Activated T-helper 2 cell treated with anti-CD3 and anti-CD28 coated beads, Interferon-gamma antibody, Interleukin-2, Interleukin-4, amounts not matched to agents 10 μg/mL and 5 μg/mL and 100 μg/mL, durations not matched to agents 14 hours and 24 hours and 36 hours (primary cell): ENCODE measurements around the gene MRPS22. TPM values are rescaled to one million over a fixed set of nuclear protein-coding genes. Genes with fewer than 3 reads are reported as not detected.

Experiments
- DNase-seq: peaks from one replicate; pipeline ENCODE4 v3.0.0; 2021; ENCODE audit warnings: low spot score
- H3K27ac Mint-ChIP-seq: one replicate; pipeline ENCODE4 v1.8.0; 2021; ENCODE audit warnings: mixed read lengths
- H3K27me3 Mint-ChIP-seq: one replicate; pipeline ENCODE4 v1.8.0; 2021; ENCODE audit warnings: low read depth, mixed read lengths
- H3K36me3 Mint-ChIP-seq: one replicate; pipeline ENCODE4 v1.8.0; 2021; ENCODE audit warnings: low read depth, mixed read lengths
- H3K4me1 Mint-ChIP-seq: one replicate; pipeline ENCODE4 v1.8.0; 2021; ENCODE audit warnings: low read depth, mixed read lengths
- H3K4me3 Mint-ChIP-seq: one replicate; pipeline ENCODE4 v1.8.0; 2021; ENCODE audit warnings: low read depth, mild to moderate bottlenecking, moderate library complexity, mixed read lengths
- H3K9me3 Mint-ChIP-seq: one replicate; pipeline ENCODE4 v1.8.0; 2021; ENCODE audit warnings: mixed read lengths
- intact Hi-C: fragments of 100-400 bp; cut with micrococcal nuclease; formaldehyde crosslinking; loops from one replicate; pipeline ENCODE4 v1.15.1; 2023
- total RNA-seq: library from RNA; stranded (reverse); gene quantifications from 2 replicates; pipeline ENCODE4 v1.2.3, GENCODE V29; 2022

MRPS22 gene
- total RNA-seq, 1 donor from 2014 or later: 51.2 TPM

DNA sequence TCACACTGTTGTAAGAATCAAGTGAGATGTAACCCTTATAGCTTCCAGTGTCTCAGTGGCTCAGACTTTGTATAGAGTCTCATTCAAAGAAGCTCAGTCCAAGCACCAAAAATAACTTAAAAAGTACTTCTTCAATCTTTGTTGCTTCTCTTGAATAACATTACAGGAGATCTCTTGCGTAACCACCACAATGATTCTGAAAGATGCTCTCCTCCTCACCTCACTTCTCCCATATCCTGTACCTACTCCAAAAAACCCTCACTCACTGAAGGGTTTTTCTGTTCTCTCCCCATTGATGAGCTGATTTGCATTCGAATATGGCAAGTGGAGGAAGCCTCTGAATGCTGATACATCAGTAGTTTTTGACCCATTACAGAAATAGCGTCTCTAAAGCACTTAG, 39.4 kb upstream of the MRPS22 start:
- intact Hi-C loops: no loop called here
- no peak overlapping the region for H3K27ac Mint-ChIP-seq
- H3K27me3 Mint-ChIP-seq: no peaks in the 10 kb centered on the region
- H3K9me3 Mint-ChIP-seq: no peaks in the 10 kb centered on the region
- H3K4me1 Mint-ChIP-seq: peaks cover 37% of the 10 kb centered on the region
- no peak for DNase-seq
- H3K36me3 Mint-ChIP-seq: no peaks in the 10 kb centered on the region
- no peak overlapping the region for H3K4me3 Mint-ChIP-seq

DNA sequence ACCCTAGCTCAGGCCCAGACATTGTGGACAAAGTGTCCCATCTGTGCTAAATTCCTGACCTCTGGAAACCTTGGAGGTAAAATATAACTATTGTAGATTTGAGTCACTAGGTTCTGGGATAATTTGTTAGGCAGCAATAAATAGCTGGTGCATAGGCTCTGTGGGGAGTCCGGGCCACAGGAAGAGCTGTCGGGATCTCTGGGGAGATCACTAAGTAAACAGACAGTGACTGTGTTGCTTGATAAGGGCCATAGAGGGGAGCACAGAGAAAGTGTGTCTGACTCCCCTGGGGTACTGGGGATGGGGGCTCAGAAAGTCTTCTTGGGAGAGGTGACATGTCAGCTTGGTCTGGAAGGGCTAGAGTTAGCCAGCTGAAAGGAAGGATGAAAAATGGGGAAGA, 37.7 kb upstream of the MRPS22 start:
- Mint-ChIP-seq H3K4me3 (no peak overlapping the region), H3K9me3 (no peaks in the 10 kb centered on the region), H3K27me3 (no peaks in the 10 kb centered on the region), H3K36me3 (no peaks in the 10 kb centered on the region), H3K27ac (no peak overlapping the region), H3K4me1 (peaks cover 36% of the 10 kb centered on the region)
- intact Hi-C loops: no loop called here
- no peak for DNase-seq

DNA sequence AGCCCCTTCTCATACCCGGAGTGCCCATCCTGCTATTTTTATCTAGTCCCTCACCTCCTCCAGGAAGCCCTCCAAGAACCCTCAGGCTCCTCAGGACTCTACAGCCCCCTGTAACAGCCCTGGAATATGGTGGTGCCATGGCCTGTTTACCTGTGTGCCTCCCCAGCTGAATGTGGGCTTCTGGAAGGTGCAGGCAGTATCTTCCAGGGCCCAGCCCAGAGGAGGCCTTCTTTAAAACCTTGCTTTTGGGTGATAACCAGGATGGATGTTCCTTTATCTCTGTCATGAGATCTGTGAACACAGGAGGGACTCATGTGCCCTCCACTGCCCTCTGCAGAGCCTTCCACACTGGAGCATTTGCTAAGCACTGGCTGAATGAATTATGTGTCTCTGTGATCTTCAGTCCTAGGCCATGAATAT, 36.7 kb upstream of the MRPS22 start:
- DNase-seq: no peak
- Mint-ChIP-seq H3K36me3 (no peaks in the 10 kb centered on the region), H3K27me3 (no peaks in the 10 kb centered on the region)

DNA sequence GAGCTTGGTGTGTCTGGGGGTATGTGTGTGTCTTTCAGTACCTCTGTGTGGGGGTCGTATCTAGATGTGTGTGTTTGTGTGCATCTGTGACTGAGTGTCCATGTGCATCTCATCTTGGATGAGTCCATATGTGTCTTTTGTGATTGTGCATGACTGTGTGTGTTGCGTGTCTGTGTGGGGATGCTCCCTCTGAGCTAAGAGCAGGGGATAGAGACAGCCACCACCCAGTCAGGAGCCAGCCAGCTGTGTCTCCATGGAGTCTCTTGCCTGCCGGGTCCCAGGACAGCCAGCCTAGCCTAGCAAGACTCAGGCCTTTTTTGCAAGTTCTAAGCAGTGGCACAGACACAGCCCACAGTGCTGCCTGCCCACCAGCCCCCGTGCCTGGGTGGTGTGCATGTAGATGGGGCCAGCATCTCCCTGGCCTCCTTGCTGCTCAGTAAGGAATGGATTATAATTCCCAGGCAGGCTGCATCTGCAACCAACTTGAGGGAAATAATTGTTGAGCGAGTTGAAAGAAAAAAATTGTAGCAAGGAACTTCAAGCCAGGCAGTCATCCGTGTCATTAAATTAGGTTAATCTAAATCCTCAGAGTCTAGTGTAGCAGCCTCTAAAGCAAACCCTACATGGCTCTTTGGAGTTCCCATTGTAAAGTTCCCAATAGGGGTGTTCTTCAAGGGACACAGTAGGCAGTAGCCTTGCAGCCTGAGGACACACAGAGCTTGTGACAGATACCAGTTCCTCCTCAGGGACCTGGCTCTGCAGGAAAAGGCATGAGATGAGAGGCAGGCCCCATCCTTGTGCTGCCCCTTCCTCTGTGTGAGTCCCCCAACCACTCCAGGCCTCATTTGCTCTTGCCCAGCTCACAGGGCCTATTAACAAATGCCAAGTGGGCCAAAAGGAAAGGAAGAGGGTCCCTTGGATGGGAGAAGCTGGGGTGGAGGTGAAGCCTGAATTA, 35.9 kb upstream of the MRPS22 start:
- Mint-ChIP-seq H3K27ac (no peak overlapping the region), H3K4me3 (no peak overlapping the region), H3K27me3 (no peaks in the 10 kb centered on the region), H3K36me3 (no peaks in the 10 kb centered on the region), H3K4me1 (peaks cover 25% of the 10 kb centered on the region), H3K9me3 (no peaks in the 10 kb centered on the region)
- intact Hi-C loops: no loop called here
- no peak for DNase-seq

More for the DNA sequence above, 36.7 kb upstream of the MRPS22 start:
- H3K9me3 Mint-ChIP-seq: no peaks in the 10 kb centered on the region
- H3K4me3 Mint-ChIP-seq: no peak overlapping the region
- H3K27ac Mint-ChIP-seq: no peak overlapping the region
- intact Hi-C loops: no loop called here
- peaks cover 33% of the 10 kb centered on the region for H3K4me1 Mint-ChIP-seq

DNA sequence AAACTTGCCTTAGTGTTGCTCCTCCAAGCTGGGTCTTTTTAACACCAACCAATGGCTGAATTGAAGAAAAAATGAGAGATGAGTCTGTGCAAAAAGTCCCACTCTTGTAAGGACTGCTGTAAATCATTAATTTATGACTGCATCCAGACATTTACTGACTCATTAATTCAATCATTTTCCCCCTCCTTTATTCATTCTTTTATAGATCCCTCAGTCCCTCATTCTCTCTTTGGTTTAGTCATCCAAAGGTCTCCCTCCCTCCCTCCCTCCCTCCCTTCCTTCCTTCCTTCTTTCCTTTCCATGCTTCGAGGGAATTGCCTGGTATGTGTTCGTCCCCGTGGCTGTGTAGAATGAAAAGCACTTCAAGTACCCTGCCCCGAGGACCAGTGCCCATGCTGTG, 35.3 kb upstream of the MRPS22 start:
- Mint-ChIP-seq H3K36me3 (no peaks in the 10 kb centered on the region), H3K27me3 (no peaks in the 10 kb centered on the region), H3K27ac (no peak overlapping the region), H3K4me1 (peaks cover 19% of the 10 kb centered on the region), H3K4me3 (no peak overlapping the region), H3K9me3 (no peaks in the 10 kb centered on the region)
- intact Hi-C loops: no loop called here
- no peak for DNase-seq

DNA sequence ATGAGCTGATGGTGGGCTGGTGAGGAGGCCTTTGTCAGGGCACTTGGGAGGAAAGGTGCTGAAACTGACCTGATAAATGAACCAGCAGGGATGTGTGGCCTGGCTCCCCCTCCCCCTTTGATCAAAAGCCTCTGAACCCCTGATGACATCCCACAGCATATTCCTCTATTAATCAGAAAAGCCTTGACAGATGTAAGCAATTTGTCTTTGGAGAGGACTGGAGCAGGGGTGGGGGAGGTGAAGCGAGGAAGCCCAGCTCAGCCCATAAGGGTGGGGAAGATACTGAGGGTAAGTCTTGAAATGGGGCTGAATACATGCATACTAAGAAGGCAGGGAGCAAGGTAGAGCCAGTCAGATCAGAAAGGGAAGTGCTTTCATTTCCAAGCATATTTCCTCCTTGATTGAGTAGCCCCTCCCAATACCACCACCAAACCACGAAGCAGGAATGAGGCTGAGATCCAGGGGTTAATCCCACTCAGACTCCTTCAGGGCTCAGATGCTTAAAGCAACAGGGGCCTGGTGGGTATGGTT, 34.7 kb upstream of the MRPS22 start:
- DNase-seq: no peak
- intact Hi-C loops: no loop called here
- Mint-ChIP-seq H3K9me3 (no peaks in the 10 kb centered on the region), H3K4me1 (peaks cover 14% of the 10 kb centered on the region), H3K36me3 (no peaks in the 10 kb centered on the region), H3K4me3 (no peak overlapping the region), H3K27ac (no peak overlapping the region), H3K27me3 (no peaks in the 10 kb centered on the region)

DNA sequence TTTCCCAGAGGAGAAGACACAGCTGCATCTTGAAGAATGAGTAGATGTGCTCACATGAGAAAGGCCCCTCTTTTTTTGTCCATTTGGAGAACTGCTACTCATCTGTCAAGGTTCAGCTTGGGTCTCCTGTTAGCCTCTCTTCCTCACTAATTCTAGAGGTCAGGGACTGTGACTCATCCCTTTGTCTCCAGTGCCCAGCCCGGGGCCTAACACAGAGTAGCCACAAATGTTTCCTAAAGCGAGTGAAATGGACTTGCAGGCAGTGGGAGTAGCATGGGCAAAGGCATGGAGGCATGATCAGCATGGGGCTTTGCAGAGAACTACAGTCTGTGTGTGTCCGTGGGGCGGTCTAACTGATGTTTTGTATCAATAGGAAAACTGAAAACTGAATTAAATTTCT, 33.9 kb upstream of the MRPS22 start:
- no peak for DNase-seq
- Mint-ChIP-seq H3K27ac (no peak overlapping the region), H3K9me3 (no peaks in the 10 kb centered on the region), H3K27me3 (peaks cover 3% of the 10 kb centered on the region), H3K4me3 (no peak overlapping the region), H3K36me3 (no peaks in the 10 kb centered on the region), H3K4me1 (peaks cover 8% of the 10 kb centered on the region)
- intact Hi-C loops: no loop called here

DNA sequence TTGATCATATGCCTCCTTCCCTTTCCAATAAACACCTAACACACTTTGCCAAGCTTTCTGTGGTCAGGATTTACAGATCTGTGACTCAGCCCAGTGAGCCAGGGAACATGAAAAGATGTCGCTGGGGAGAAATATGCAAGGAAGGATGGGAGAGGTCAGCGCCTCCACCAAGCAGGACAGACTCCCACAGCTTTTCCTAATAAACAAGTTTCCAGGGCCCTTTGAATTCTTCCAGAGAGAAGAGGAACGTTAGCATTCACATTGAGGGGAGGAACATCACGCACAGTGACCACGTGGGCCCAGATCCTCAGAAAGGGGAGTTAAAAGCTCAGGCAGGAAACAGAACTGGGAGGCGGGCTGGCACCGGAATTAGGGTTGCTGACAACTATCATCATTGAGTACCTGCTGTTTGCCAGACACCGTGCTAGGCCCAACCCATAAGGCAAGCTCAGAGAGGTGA, 33.3 kb upstream of the MRPS22 start:
- intact Hi-C loops: no loop called here

DNA sequence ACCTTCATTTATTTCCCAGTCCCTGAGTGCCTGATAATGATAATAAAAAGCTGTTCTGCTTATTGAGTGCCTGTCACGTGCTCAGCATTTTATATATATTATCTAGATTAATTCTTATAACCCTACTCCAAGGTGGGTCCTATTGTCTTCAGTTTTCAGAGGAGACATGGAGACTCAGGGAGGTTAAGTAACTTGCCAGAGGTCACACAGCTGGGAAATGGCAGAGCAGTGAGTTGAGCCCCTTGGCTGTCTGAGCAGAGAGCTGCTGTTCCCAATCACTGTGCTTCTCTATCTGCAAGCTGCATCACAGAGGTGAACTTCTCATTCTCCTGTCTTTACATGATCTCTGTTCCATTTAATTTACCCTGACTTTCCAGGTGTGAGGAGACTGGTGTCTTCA, 32.3 kb upstream of the MRPS22 start:
- Mint-ChIP-seq H3K4me3 (no peak overlapping the region), H3K27me3 (peaks cover 11% of the 10 kb centered on the region), H3K4me1 (peaks cover 5% of the 10 kb centered on the region), H3K9me3 (no peaks in the 10 kb centered on the region), H3K27ac (no peak overlapping the region), H3K36me3 (no peaks in the 10 kb centered on the region)
- intact Hi-C loops: no loop called here
- no peak for DNase-seq

More for the DNA sequence above, 33.3 kb upstream of the MRPS22 start:
- Mint-ChIP-seq H3K27me3 (peaks cover 4% of the 10 kb centered on the region), H3K9me3 (no peaks in the 10 kb centered on the region), H3K27ac (no peak overlapping the region), H3K4me1 (peaks cover 5% of the 10 kb centered on the region), H3K36me3 (no peaks in the 10 kb centered on the region), H3K4me3 (no peak overlapping the region)
- no peak for DNase-seq

DNA sequence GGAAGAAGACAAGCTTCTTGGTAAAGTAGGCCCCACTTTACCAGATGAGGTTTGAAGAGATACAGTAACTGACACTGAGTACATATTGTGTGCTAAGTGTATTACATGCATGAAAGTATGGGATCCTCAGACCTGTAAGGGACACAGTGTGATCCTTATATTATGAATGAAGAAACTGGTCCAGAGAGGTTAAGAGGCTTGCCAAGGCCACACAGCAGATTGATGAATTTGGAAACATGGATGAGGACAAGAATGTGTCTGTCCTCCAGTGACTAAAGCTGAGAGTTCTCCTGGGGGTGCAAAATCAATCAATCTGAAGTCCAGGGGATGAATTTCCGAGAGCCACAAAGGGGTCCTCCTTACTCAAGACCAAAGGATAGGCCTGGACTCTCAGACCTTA, 31.4 kb upstream of the MRPS22 start:
- no peaks in the 10 kb centered on the region for H3K9me3 Mint-ChIP-seq
- H3K27ac Mint-ChIP-seq: no peak overlapping the region
- no peaks in the 10 kb centered on the region for H3K36me3 Mint-ChIP-seq
- peaks cover 5% of the 10 kb centered on the region for H3K4me1 Mint-ChIP-seq
- no peak for DNase-seq
- H3K27me3 Mint-ChIP-seq: peaks cover 13% of the 10 kb centered on the region
- H3K4me3 Mint-ChIP-seq: no peak overlapping the region
- intact Hi-C loops: no loop called here

DNA sequence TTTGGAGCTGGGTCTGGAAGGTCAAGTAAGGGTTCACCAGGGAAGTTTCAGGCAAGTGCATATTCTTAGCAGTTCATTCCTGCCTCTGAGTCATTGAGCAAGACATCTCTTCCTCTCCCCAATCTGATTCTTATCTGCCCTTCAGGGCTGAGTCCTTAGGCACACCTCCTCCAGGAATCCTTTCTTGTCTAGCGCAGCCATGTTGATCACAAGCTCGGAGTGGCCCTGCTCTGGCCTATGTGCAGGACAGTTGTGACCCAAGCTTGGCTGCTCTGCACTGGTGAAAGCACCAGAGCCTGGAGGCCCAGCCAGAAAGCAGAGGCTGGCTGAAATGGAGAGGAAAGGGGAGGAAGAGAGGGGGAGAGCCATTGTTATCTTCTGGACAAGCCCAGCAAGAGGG, 30.9 kb upstream of the MRPS22 start:
- Mint-ChIP-seq H3K27me3 (peaks cover 16% of the 10 kb centered on the region), H3K4me3 (no peak overlapping the region), H3K36me3 (no peaks in the 10 kb centered on the region), H3K27ac (no peak overlapping the region), H3K4me1 (peaks cover 5% of the 10 kb centered on the region), H3K9me3 (no peaks in the 10 kb centered on the region)
- intact Hi-C loops: no loop called here
- DNase-seq: no peak

DNA sequence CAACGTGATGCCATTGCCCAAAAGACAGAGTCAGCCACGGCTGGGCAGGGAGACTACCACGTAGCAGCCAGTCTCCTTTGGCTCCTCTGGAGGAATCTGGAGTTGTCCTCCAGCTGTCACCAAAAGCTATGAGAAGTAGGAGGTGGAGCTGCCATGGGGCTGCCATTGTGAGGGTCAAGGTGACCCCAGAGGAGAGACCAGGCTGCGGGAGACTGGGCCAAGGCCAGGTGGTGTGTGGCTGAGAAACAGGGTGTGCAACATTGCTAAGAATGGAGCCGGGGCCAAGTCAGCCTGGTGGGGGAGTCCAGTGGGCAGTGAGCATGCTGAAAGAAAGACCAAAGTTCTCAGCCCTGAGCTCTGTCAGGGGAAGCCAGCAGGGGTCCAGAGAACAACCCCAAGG, 29.9 kb upstream of the MRPS22 start:
- Mint-ChIP-seq H3K4me1 (peaks cover 5% of the 10 kb centered on the region), H3K27me3 (peaks cover 26% of the 10 kb centered on the region), H3K27ac (no peak overlapping the region), H3K4me3 (no peak overlapping the region), H3K36me3 (no peaks in the 10 kb centered on the region), H3K9me3 (no peaks in the 10 kb centered on the region)
- intact Hi-C loops: no loop called here
- no peak for DNase-seq

DNA sequence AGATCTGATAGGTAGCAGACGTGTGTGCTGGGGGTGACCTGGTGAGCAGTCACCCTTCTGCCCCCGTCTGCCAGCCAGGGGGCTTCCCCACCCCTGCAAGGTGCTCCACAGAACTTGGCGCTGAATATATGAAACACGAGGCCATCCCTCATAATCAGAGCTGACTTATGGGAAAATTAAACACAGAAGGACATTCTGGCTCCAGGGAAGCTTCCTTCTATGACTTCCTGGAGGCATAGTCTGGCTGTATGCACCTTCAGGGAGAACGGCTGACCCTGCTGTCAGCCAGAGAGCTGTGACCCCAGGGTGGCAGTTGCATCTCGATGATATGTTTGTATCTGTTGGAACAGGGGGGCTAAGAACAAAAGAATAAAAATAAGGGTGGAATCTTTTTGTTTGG, 26.6 kb upstream of the MRPS22 start:
- Mint-ChIP-seq H3K27me3 (peaks cover 28% of the 10 kb centered on the region), H3K27ac (no peak overlapping the region), H3K4me1 (peaks cover 3% of the 10 kb centered on the region), H3K9me3 (no peaks in the 10 kb centered on the region), H3K4me3 (no peak overlapping the region), H3K36me3 (no peaks in the 10 kb centered on the region)
- intact Hi-C loops: no loop called here
- DNase-seq: no peak
